Stomach (tissue), 4 donors: ENCODE measurements around the gene MESP2.

Source experiments
- CTCF ChIP-seq, 7 experiments: fragments of 450-650 bp in 4 of 7; fragments of 200-600 bp in 3 of 7; sonication (generic) in 3 of 7; IDR thresholded peaks; one replicate each; pipeline ENCODE4 v1.5.1; 2016 to 2019; ENCODE audit warnings: antibody characterized with exemption in 7 of 7, control low read depth in 2 of 7, mild to moderate bottlenecking in 1 of 7
- POLR2A ChIP-seq, 4 donors: fragments of 450-650 bp; IDR thresholded peaks; one replicate each; pipeline ENCODE4 v1.6.1; 2016; ENCODE audit warnings: antibody characterized with exemption in 4 of 4, control low read depth in 2 of 4, mild to moderate bottlenecking in 1 of 4, moderate library complexity in 1 of 4

DNA sequence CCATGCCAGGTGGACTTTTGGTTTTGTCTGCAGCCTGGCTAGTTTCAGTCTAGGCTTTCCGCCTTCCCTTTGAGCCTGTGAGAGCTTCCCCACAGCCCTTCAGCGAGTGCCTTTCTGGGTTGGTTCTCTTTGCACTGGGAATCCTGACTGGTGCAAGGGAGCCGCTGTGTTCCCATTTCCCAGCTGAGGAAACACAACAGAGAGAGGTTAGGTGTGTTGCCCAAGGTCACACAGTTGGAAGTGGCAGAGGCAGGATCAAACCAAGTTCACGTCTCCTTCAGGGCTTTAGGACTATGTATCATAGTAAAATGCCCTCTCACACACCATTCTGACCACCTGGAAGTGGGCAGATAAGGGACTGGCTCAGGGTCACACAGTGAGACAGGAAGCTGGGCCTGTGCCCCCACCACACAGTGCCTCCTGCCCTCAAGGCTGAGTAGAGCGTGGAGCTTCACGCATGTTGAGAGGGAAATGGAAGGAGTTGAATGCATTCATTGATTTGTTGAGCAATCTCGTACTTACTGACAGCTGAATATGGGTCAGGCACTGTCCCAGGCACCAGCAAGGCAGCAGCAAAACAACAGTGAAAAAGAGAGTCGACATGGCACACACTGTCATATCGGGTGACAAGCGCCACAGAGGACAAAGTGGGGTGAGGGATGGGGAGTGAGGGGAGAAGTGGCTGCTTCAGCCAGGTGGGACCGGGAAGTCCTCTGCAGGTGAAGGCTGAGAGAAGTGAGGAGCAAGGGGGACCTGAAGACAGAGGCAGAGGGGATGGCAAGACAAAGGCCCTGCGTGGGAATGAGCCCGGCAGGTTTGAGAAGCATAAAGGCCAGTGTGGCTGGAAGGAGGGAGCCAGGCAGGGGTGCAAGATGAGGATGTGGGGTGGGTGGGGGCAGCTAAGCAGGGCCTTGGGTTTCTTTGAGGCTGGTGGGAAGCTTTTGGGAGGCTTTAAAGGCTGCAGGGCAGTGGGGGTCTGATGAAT is 50.8 kb downstream of the MESP2 start:
- no peak for TF ChIP-seq CTCF (IDR thresholded peaks at IDR 0.05)
- no peak for TF ChIP-seq POLR2A (IDR thresholded peaks at IDR 0.05)
